HFFc6 (cell line): ENCODE results near the gene SERPINH1. TPM values are rescaled to one million over a fixed set of nuclear protein-coding genes. Genes with fewer than 3 reads are reported as not detected.

Experiments used
- DNase-seq: peaks from one replicate; pipeline ENCODE4 v3.0.0-alpha.2; 2018
- H3K27ac Mint-ChIP-seq: 2 replicates; pipeline ENCODE4 v1.8.0; 2020; ENCODE audit warnings: mild to moderate bottlenecking, mixed read lengths
- H3K27me3 Mint-ChIP-seq: 2 replicates; pipeline ENCODE4 v1.8.0; 2021; ENCODE audit warnings: mild to moderate bottlenecking, moderate library complexity, mixed read lengths; ENCODE audit not compliant: insufficient read depth
- H3K36me3 Mint-ChIP-seq: 2 replicates; pipeline ENCODE4 v1.8.0; 2021; ENCODE audit warnings: low read depth, mixed read lengths
- H3K4me1 Mint-ChIP-seq: 2 replicates; pipeline ENCODE4 v1.8.0; 2020; ENCODE audit warnings: low read depth, mixed read lengths
- H3K4me3 Mint-ChIP-seq: 2 replicates; pipeline ENCODE4 v1.8.0; 2020; ENCODE audit warnings: mild to moderate bottlenecking, moderate library complexity, mixed read lengths
- H3K9me3 Mint-ChIP-seq: 2 replicates; pipeline ENCODE4 v1.8.0; 2020; ENCODE audit warnings: mild to moderate bottlenecking, mixed read lengths
- total RNA-seq, 6 experiments: library from RNA; stranded (reverse); fragmentation: NEBNext Ultra II Directional; extraction: Animal tissue kit (Norgen Biotek cat#: 25700); gene quantifications; 2 replicates in 1 of 6; 3 replicates in 5 of 6; pipeline ENCODE4 v1.2.3, GENCODE V29; 2021
- TF ChIP-seq, protein P1 (sequence below): fragments of 200-600 bp; sonication (generic); IDR thresholded peaks from 2 replicates; pipeline ENCODE4 v1.5.0; 2021; ENCODE audit warnings: antibody characterized with exemption, mild to moderate bottlenecking

SERPINH1 gene
- total RNA-seq, 6 experiments from 2014 or later, result 527 to 680 (median 557) TPM

DNA sequence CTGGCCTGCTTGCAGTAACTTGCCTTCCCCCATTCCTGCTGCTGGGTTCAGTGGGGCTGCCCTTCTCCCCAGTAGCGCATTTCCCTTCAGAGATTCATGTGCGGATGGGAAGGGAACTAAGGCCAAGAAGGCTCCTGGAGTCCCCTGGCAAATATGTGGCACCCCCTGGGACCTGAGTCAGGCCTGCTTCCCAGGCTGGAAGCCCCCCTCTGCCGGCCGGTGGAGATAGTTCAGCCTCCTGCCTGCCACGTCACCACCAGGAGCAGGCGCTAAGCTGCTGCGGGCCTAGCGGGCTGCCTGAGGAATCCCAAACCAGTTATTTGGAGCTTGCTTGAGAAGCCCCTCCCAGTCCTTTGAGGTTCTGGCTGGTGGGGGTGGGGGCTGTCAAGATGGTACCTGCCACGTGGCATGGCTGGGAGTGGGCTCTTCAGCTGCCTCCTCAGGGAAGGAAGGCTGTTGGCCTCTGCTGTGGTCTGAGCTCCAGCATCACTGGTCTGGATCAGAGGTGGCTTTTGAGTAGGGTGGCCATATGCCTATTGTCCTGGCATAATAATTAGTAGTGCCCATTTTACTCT is 2.0 kb downstream of the SERPINH1 start:
- DNase-seq, result peak; percentile 88
- TF ChIP-seq, protein P1, sequence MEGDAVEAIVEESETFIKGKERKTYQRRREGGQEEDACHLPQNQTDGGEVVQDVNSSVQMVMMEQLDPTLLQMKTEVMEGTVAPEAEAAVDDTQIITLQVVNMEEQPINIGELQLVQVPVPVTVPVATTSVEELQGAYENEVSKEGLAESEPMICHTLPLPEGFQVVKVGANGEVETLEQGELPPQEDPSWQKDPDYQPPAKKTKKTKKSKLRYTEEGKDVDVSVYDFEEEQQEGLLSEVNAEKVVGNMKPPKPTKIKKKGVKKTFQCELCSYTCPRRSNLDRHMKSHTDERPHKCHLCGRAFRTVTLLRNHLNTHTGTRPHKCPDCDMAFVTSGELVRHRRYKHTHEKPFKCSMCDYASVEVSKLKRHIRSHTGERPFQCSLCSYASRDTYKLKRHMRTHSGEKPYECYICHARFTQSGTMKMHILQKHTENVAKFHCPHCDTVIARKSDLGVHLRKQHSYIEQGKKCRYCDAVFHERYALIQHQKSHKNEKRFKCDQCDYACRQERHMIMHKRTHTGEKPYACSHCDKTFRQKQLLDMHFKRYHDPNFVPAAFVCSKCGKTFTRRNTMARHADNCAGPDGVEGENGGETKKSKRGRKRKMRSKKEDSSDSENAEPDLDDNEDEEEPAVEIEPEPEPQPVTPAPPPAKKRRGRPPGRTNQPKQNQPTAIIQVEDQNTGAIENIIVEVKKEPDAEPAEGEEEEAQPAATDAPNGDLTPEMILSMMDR, result peak; percentile 81
- Mint-ChIP-seq H3K27me3 (peaks cover 7% of the 10 kb centered on the region), H3K36me3 (peaks cover 50% of the 10 kb centered on the region), H3K4me3 (peak overlapping the region; percentile 99), H3K27ac (peak overlapping the region; percentile 99), H3K9me3 (peaks cover 4% of the 10 kb centered on the region; the same call in 1 of the 2 replicates), H3K4me1 (peaks cover 63% of the 10 kb centered on the region)

DNA sequence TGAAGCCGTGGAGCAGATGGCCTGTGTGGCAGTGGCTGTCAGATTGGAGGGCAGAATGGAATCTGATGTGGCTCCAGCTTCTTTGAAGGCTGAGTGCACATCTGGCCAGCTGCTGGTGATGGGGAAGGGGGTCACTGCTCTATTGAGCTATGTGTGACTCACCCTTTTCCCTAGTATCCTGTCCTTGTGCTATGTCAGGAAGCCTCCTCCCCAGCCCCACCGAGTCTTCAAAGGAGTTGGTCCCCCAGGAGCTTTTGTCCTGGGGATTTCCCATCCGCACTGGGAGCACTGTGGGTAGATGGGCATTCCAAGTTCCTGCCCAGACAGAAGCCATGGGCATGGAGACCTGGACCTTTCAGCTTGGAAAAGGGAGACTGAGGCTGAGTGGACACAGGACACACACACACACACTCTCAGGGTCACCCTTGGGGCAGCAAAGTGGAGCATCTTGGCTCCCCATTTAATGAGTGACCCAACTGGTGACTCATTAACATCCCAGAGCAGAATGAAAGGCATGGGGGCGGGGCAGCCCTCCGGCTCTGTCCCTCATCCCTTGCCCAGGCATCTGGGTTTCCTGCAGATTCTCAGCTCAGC is 3.3 kb downstream of the SERPINH1 start:
- peak overlapping the region; percentile 99 for H3K27ac Mint-ChIP-seq
- peaks cover 51% of the 10 kb centered on the region for H3K4me1 Mint-ChIP-seq
- H3K27me3 Mint-ChIP-seq, result peaks cover 7% of the 10 kb centered on the region
- peak overlapping the region; percentile 99 for H3K4me3 Mint-ChIP-seq
- TF ChIP-seq, protein P1, result no peak
- DNase-seq, result peak; percentile 82
- peaks cover 50% of the 10 kb centered on the region for H3K36me3 Mint-ChIP-seq
- H3K9me3 Mint-ChIP-seq, result peaks cover 4% of the 10 kb centered on the region; the same call in 1 of the 2 replicates

DNA sequence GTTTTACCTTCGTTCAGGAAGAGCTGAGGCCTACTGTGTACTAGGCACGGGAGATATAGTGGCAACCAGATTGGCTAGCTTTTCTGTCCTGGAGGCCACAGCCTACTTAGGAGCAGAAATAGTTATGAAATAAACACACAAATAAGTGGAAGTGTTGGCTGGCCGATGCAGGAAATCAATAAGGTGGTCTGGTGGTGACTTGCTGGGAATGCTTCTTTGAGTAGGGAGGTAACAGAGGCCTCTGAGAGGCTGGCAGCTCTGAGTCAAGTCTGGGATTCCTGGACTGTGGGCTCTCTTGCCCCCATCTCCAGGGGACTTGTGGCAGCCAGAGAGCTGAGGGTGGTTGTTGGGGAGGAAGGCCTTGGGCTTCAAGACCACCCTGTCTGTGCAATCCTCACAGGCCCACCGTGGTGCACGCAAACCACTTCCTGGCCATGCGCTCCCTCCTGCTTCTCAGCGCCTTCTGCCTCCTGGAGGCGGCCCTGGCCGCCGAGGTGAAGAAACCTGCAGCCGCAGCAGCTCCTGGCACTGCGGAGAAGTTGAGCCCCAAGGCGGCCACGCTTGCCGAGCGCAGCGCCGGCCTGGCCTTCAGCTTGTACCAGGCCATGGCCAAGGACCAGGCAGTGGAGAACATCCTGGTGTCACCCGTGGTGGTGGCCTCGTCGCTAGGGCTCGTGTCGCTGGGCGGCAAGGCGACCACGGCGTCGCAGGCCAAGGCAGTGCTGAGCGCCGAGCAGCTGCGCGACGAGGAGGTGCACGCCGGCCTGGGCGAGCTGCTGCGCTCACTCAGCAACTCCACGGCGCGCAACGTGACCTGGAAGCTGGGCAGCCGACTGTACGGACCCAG is 4.1 kb downstream of the SERPINH1 start:
- Mint-ChIP-seq H3K36me3 (peaks cover 55% of the 10 kb centered on the region), H3K4me1 (peaks cover 43% of the 10 kb centered on the region), H3K27me3 (peaks cover 9% of the 10 kb centered on the region), H3K4me3 (peak overlapping the region; percentile 99), H3K9me3 (peaks cover 4% of the 10 kb centered on the region; the same call in 1 of the 2 replicates), H3K27ac (peak overlapping the region; percentile 99)
- TF ChIP-seq, protein P1, result no peak
- DNase-seq, result no peak

DNA sequence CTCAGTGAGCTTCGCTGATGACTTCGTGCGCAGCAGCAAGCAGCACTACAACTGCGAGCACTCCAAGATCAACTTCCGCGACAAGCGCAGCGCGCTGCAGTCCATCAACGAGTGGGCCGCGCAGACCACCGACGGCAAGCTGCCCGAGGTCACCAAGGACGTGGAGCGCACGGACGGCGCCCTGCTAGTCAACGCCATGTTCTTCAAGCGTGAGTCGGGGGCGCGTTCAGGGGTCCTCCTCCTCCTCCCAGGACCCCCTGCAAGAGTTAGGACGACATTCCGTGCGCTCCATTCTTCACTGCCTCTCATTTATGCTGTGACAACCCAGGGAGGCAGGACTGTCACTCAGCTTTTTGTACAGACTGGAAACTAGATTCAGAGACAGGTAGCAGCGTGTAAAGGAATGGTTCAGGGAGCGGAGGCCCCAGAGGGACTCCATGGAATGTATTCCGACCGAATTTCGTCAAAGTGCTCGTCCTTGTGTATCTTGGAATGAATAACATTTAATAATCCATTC is 4.8 kb downstream of the SERPINH1 start:
- H3K4me3 Mint-ChIP-seq, result no peak overlapping the region
- TF ChIP-seq, protein P1, result no peak
- peaks cover 9% of the 10 kb centered on the region for H3K27me3 Mint-ChIP-seq
- peaks cover 57% of the 10 kb centered on the region for H3K36me3 Mint-ChIP-seq
- peaks cover 36% of the 10 kb centered on the region for H3K4me1 Mint-ChIP-seq
- no peak overlapping the region for H3K27ac Mint-ChIP-seq
- H3K9me3 Mint-ChIP-seq, result peaks cover 4% of the 10 kb centered on the region; the same call in 1 of the 2 replicates
- no peak for DNase-seq

DNA sequence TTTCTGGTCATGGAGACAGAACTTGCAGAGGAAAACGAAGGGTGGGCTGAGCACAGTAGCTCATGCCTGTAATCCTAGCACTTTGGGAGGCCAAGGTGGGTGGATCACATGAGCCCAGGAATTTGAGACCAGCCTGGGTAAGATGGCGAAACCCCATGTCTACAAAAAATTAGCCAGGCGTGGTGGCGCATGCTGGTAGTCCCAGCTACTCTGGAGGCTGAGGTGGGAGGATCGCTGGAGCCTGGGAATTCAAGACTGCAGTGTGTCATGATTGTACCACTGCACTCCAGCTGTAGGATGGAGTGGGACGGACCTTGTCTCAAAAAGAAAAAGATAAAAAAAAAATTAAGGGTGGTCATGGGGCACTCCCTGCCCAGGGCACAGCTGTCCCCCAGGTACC is 5.9 kb downstream of the SERPINH1 start:
- peaks cover 59% of the 10 kb centered on the region for H3K36me3 Mint-ChIP-seq
- H3K9me3 Mint-ChIP-seq, result no peaks in the 10 kb centered on the region
- H3K4me1 Mint-ChIP-seq, result peaks cover 35% of the 10 kb centered on the region
- H3K27ac Mint-ChIP-seq, result peak overlapping the region; percentile 59
- DNase-seq, result no peak
- H3K27me3 Mint-ChIP-seq, result peaks cover 5% of the 10 kb centered on the region
- H3K4me3 Mint-ChIP-seq, result peak overlapping the region; percentile 50
- TF ChIP-seq, protein P1, result no peak
